Small intestine (tissue), 7 donors: ENCODE data around the gene ARID3A. TPM values are rescaled to one million over a fixed set of nuclear protein-coding genes. Genes with fewer than 3 reads are reported as not detected.
"Not testable (repeated sequence)": the region's sequence is repeated elsewhere in the genome, so short reads cannot be mapped to it uniquely, and the experiment has no call there.

Experiments
- DNase-seq, 2 donors: peaks; one replicate each; pipeline versions ENCODE4 v3.0.0 to v3.0.0-alpha.2; 2013
- FAIRE-seq: peaks from 2 replicates; lab custom pipeline; 2012; peaks lifted over from hg19 to GRCh38; lab: Jason Lieb, UNC
- H3K27ac ChIP-seq, 3 donors: one replicate each; pipeline ENCODE4 v1.5.1; 2013; ENCODE audit warnings: low read length in 2 of 3, mild to moderate bottlenecking in 2 of 3, control low read depth in 1 of 3, inconsistent platforms in 1 of 3, low read depth in 1 of 3, moderate library complexity in 1 of 3
- H3K27me3 ChIP-seq, 3 donors: one replicate each; pipeline ENCODE4 v1.6.1; 2013; ENCODE audit warnings: low read length in 3 of 3, inconsistent platforms in 1 of 3; ENCODE audit not compliant: control insufficient read depth in 3 of 3, insufficient read depth in 3 of 3
- H3K36me3 ChIP-seq, 3 donors: one replicate each; pipeline ENCODE4 v1.6.1; 2013; ENCODE audit warnings: low read length in 3 of 3, inconsistent platforms in 1 of 3, low read depth in 1 of 3, mild to moderate bottlenecking in 1 of 3, moderate library complexity in 1 of 3; ENCODE audit not compliant: control insufficient read depth in 3 of 3, insufficient read depth in 2 of 3
- H3K4me1 ChIP-seq, 3 donors: one replicate each; pipeline ENCODE4 v1.6.1; 2013; ENCODE audit warnings: low read length in 2 of 3, inconsistent platforms in 1 of 3, low read depth in 1 of 3, mild to moderate bottlenecking in 1 of 3, moderate library complexity in 1 of 3; ENCODE audit not compliant: control insufficient read depth in 3 of 3, insufficient read depth in 2 of 3
- H3K4me3 ChIP-seq, 3 donors: one replicate each; pipeline ENCODE4 v1.5.1; 2013; ENCODE audit warnings: low read length in 3 of 3, control low read depth in 1 of 3, inconsistent platforms in 1 of 3, low read depth in 1 of 3, mild to moderate bottlenecking in 1 of 3, moderate library complexity in 1 of 3
- H3K9me3 ChIP-seq, 2 donors: one replicate each; pipeline ENCODE4 v1.6.1; 2013; ENCODE audit warnings: low read depth in 1 of 2, low read length in 1 of 2; ENCODE audit not compliant: control insufficient read depth in 2 of 2, insufficient read depth in 1 of 2
- WGBS, 3 donors: extraction: QIAGEN DNeasy Blood & Tissue Kit; methylation state at CpG; one replicate each; pipeline ENCODE4 v1.1.7; 2013; 5-methylcytosine and 5-hydroxymethylcytosine counted together
- polyA plus RNA-seq, 4 donors: library from polyadenylated mRNA; stranded (reverse) in 3 of 4; unstranded in 1 of 4; fragments of 200-250 nt in 3 of 4; fragments of 120-200 nt in 1 of 4; gene quantifications; one replicate each; pipeline versions ENCODE4 v1.2.1 to v1.2.3, GENCODE V29; 2013
- donor health status: healthy with polysubstance abuse.
- donor health status: control.
- donor health status: control.
- donor health status: Bipolar disorder and iron deficiency.
- donor health status: healthy.

The ARID3A gene
- polyA plus RNA-seq, 4 donors = 1.3 to 242 (median 4.8) TPM

- peaks cover 6 to 52% (median 9%) of the 10 kb centered on the region in 3 donors for H3K4me1 ChIP-seq
- WGBS, 3 donors = 34 to 57% (median 37%) methylated on average over 18 of the region's 18 CpGs
- peak overlapping the region; percentile 87 to 99 (median 89) for H3K4me3 ChIP-seq
- H3K27me3 ChIP-seq = no peaks in the 10 kb centered on the region
- FAIRE-seq (no peak), DNase-seq (no peak)
- no peaks in the 10 kb centered on the region for H3K9me3 ChIP-seq
- peak overlapping the region in 2 of 3 donors; percentile 43 to 95 for H3K27ac ChIP-seq
- peaks cover 0 to 52% (median 2%) of the 10 kb centered on the region in 3 donors for H3K36me3 ChIP-seq
Observed at GRCh38 chr19:1019616-1019961, 93.8 kb downstream of the ARID3A start.

- H3K4me1 ChIP-seq = peaks cover 6 to 51% (median 9%) of the 10 kb centered on the region in 3 donors
- WGBS, 3 donors = 1 to 2% (median 1%) methylated on average over 47 to 60 of the region's 60 CpGs
- H3K4me3 ChIP-seq = peak overlapping the region; percentile 87 to 99 (median 89)
- peak; percentile 32 to 47 for DNase-seq
- no peaks in the 10 kb centered on the region for H3K27me3 ChIP-seq
- peak overlapping the region; percentile 43 to 95 (median 80) for H3K27ac ChIP-seq
- peaks cover 0 to 46% (median 0%) of the 10 kb centered on the region in 3 donors for H3K36me3 ChIP-seq
- no peak for FAIRE-seq
- no peaks in the 10 kb centered on the region for H3K9me3 ChIP-seq
Observed at GRCh38 chr19:1019980-1020867, 94.4 kb downstream of the ARID3A start.

GRCh38 chr19:1020868-1021425, 95.1 kb downstream of the ARID3A start, which contains the start of gene TMEM259:
TSS of gene TMEM259 (minus strand) at chr19:1021123. CDS start at chr19:1020996, 127 bp downstream.
- peaks cover 0 to 2% (median 0%) of the 10 kb centered on the region in 3 donors for H3K27me3 ChIP-seq
- no peaks in the 10 kb centered on the region for H3K9me3 ChIP-seq
- WGBS, 3 donors = 0 to 1% (median 0%) methylated on average over 44 to 68 of the region's 68 CpGs
- DNase-seq (peak; percentile 98), FAIRE-seq (no peak)
- H3K4me3 ChIP-seq = peak within 1 kb of the TSS; percentile 87 to 99 (median 89)
- H3K4me1 ChIP-seq = peaks cover 6 to 48% (median 8%) of the 10 kb centered on the region in 3 donors
- H3K36me3 ChIP-seq = peaks cover 0 to 38% (median 0%) of the 10 kb centered on the region in 3 donors
- peak within 1 kb of the TSS; percentile 80 to 95 (median 84) for H3K27ac ChIP-seq

GRCh38 chr19:1023883-1024188, 98.0 kb downstream of the ARID3A start:
- WGBS, 3 donors = 64 to 78% (median 73%) methylated on average over 5 of the region's 5 CpGs
- DNase-seq, H3K9me3 ChIP-seq, H3K27ac ChIP-seq, H3K4me3 ChIP-seq, FAIRE-seq: not testable (repeated sequence)
- Histone ChIP-seq H3K27me3 (peaks cover 0 to 12% (median 0%) of the 10 kb centered on the region in 3 donors), H3K4me1 (peaks cover 0 to 43% (median 3%) of the 10 kb centered on the region in 3 donors), H3K36me3 (peaks cover 0 to 12% (median 0%) of the 10 kb centered on the region in 3 donors)

GRCh38 chr19:1025080-1025479, 99.2 kb downstream of the ARID3A start:
- H3K4me1 ChIP-seq = peaks cover 0 to 37% (median 4%) of the 10 kb centered on the region in 3 donors
- not testable (repeated sequence) for H3K9me3 ChIP-seq, FAIRE-seq, H3K36me3 ChIP-seq, H3K27ac ChIP-seq, H3K4me3 ChIP-seq, DNase-seq
- 73 to 85% (median 80%) methylated on average over 6 of the region's 6 CpGs for WGBS, 3 donors
- peaks cover 0 to 12% (median 0%) of the 10 kb centered on the region in 3 donors for H3K27me3 ChIP-seq

Other genes starting within 250 kb of the ARID3A start
- gene FSTL3, start 249.6 kb upstream of the ARID3A start, polyA plus RNA-seq = 10 to 100 TPM in 2 of 4 donors, 1 to 10 TPM in 2; 4.0 to 31.9 (median 17.7) TPM
- under 1 TPM in 1 of 4 donors, not detected in 3; 0.95 TPM for gene PRSS57, start 230.6 kb upstream of the ARID3A start, polyA plus RNA-seq
- 10 to 100 TPM; 12.4 to 37.6 (median 25.3) TPM for gene PALM, start 217.1 kb upstream of the ARID3A start, polyA plus RNA-seq
- gene MISP, start 174.9 kb upstream of the ARID3A start, polyA plus RNA-seq = 100 to 1,000 TPM; 189 to 644 (median 383) TPM
- 100 to 1,000 TPM; 109 to 257 (median 140) TPM for gene PTBP1, start 128.6 kb upstream of the ARID3A start, polyA plus RNA-seq
- under 1 TPM in 2 of 4 donors, not detected in 2; 0.49 to 0.57 TPM for gene PLPPR3, start 104.1 kb upstream of the ARID3A start, polyA plus RNA-seq
- gene AZU1, start 98.2 kb upstream of the ARID3A start, polyA plus RNA-seq = under 1 TPM in 1 of 4 donors, not detected in 3; 0.22 TPM
- under 1 TPM in 1 of 4 donors, not detected in 3; 0.41 TPM for gene PRTN3, start 85.0 kb upstream of the ARID3A start, polyA plus RNA-seq
- gene ELANE, start 73.7 kb upstream of the ARID3A start, polyA plus RNA-seq = 1 to 10 TPM in 1 of 4 donors, under 1 TPM in 1, not detected in 2; 0.09 to 1.8 TPM
- 100 to 1,000 TPM in 1 of 4 donors, 10 to 100 TPM in 1, 1 to 10 TPM in 2; 3.8 to 601 (median 20.8) TPM for gene CFD, start 66.4 kb upstream of the ARID3A start, polyA plus RNA-seq
- 100 to 1,000 TPM in 1 of 4 donors, 10 to 100 TPM in 3; 39.0 to 107 (median 70.3) TPM for gene MED16, start 32.8 kb upstream of the ARID3A start, polyA plus RNA-seq
- gene RNU6-9, start 32.6 kb upstream of the ARID3A start, polyA plus RNA-seq = not detected
- gene R3HDM4, start 12.8 kb upstream of the ARID3A start, polyA plus RNA-seq = 10 to 100 TPM; 29.5 to 52.7 (median 42.3) TPM
- under 1 TPM in 2 of 4 donors, not detected in 2; 0.25 to 0.55 TPM for gene KISS1R, start 8.7 kb upstream of the ARID3A start, polyA plus RNA-seq
- gene WDR18, start 58.3 kb downstream of the ARID3A start, polyA plus RNA-seq = 10 to 100 TPM; 33.4 to 70.8 (median 57.5) TPM
- gene GRIN3B, start 74.4 kb downstream of the ARID3A start, polyA plus RNA-seq = under 1 TPM in 2 of 4 donors, not detected in 2; 0.10 to 0.16 TPM
- 100 to 1,000 TPM; 123 to 313 (median 186) TPM for gene TMEM259, start 95.1 kb downstream of the ARID3A start, polyA plus RNA-seq
- gene RNU6-2, start 95.5 kb downstream of the ARID3A start, polyA plus RNA-seq = not detected
- gene CNN2, start 100.6 kb downstream of the ARID3A start, polyA plus RNA-seq = 10 to 100 TPM; 14.5 to 34.4 (median 22.6) TPM
- gene ABCA7, start 114.1 kb downstream of the ARID3A start, polyA plus RNA-seq = 10 to 100 TPM in 2 of 4 donors, 1 to 10 TPM in 2; 3.1 to 60.3 (median 20.2) TPM
- 10 to 100 TPM; 15.9 to 81.1 (median 48.5) TPM for gene ARHGAP45, start 141.1 kb downstream of the ARID3A start, polyA plus RNA-seq
- gene POLR2E, start 169.3 kb downstream of the ARID3A start, polyA plus RNA-seq = 100 to 1,000 TPM; 122 to 189 (median 142) TPM
- 1,000 to 10,000 TPM in 2 of 4 donors, 100 to 1,000 TPM in 2; 335 to 1,298 (median 781) TPM for gene GPX4, start 178.0 kb downstream of the ARID3A start, polyA plus RNA-seq
- gene SBNO2, start 248.2 kb downstream of the ARID3A start, polyA plus RNA-seq = 10 to 100 TPM; 19.7 to 32.1 (median 21.6) TPM